Measurements from ENCODE around the gene PARD3. TPM values are rescaled to one million over a fixed set of nuclear protein-coding genes. Genes with fewer than 3 reads are reported as not detected.

The PARD3 gene
- total RNA-seq, 1 donor from 2014 or later, result 88.7 TPM

DNA sequence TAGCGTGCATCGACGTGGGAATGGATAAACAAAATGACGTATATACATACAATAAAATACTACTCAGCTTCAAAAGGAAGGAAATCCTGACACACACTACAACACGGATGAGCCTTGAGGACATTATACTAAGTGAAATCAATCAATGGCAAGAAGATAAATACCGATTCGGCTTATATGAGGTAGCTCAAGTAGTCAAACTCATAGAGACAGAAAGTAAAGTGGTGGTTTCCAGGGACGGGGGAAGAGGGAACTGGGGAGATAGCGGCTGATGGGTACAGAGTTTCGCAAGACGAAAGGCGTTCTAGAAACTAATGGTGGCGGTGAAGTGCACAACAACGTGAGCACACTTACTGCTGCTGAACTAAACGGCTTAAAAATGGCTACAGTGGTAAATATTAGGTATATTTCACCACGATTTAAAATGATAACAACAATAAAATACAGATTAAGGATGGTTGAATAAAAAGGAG is 516.7 kb downstream of the PARD3 start:
- Histone ChIP-seq H3K4me3 (ENCODE audit: low read length in 3 of 3) (no peak overlapping the region), H3K36me3 (ENCODE audit: control insufficient read depth in 3 of 3, insufficient read depth in 3 of 3, low read length in 3 of 3) (no peaks in the 10 kb centered on the region), H3K9ac (ENCODE audit: low read depth in 1 of 3, low read length in 3 of 3) (no peak overlapping the region), H3K27me3 (ENCODE audit: control insufficient read depth in 3 of 3, insufficient read depth in 3 of 3, low read length in 3 of 3) (no peaks in the 10 kb centered on the region), H3K4me1 (ENCODE audit: control insufficient read depth in 3 of 3, insufficient read depth in 3 of 3, low read length in 3 of 3) (no peaks in the 10 kb centered on the region), H3K27ac (ENCODE audit: low read depth, low read length) (no peak overlapping the region), H3K9me3 (ENCODE audit: control insufficient read depth in 3 of 3, low read length in 3 of 3) (no peaks in the 10 kb centered on the region)

DNA sequence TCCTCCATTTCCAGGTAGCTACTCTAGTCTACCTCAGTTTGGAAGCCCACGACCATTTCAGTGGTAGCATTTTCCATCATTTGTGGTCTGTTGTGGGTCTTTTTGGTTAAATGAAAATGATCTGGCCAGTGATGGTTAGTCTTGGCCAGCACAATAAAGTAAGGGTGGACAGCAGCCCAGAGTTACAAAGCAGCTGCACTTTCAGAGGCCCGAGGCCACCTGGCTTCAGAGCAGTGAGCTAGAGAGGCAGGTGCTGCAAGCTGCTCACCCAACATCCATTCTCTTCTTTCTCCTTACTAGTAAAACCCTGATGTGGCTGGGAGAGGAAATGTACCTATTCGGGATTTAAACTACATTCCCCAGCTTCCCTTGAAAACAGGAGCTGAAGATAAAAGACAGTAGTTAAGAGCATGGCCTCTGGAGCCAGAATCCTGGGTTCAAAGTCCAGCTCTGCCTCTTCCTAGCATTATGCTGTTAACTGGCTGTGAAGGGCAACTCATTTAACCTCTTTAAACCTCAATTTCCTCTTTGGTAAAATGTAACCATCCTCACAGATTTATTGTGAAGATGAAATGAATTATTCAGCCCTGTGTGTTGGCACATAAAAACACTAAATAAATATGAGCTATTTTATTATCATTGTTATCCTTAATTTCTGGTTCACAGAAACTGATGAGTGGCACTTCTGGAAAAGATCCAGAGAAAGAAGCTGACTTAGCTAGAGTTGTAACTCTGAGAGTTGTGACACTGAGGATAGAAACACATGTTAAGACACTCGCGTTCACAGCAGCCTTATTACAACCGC is 517.4 kb downstream of the PARD3 start:
- H3K9me3 ChIP-seq (ENCODE audit: control insufficient read depth in 3 of 3, low read length in 3 of 3), result no peaks in the 10 kb centered on the region
- H3K4me1 ChIP-seq (ENCODE audit: control insufficient read depth in 3 of 3, insufficient read depth in 3 of 3, low read length in 3 of 3), result no peaks in the 10 kb centered on the region
- no peak overlapping the region for H3K9ac ChIP-seq (ENCODE audit: low read depth in 1 of 3, low read length in 3 of 3)
- no peak overlapping the region for H3K4me3 ChIP-seq (ENCODE audit: low read length in 3 of 3)
- no peaks in the 10 kb centered on the region for H3K36me3 ChIP-seq (ENCODE audit: control insufficient read depth in 3 of 3, insufficient read depth in 3 of 3, low read length in 3 of 3)
- H3K27me3 ChIP-seq (ENCODE audit: control insufficient read depth in 3 of 3, insufficient read depth in 3 of 3, low read length in 3 of 3), result no peaks in the 10 kb centered on the region
- H3K27ac ChIP-seq (ENCODE audit: low read depth, low read length), result no peak overlapping the region

DNA sequence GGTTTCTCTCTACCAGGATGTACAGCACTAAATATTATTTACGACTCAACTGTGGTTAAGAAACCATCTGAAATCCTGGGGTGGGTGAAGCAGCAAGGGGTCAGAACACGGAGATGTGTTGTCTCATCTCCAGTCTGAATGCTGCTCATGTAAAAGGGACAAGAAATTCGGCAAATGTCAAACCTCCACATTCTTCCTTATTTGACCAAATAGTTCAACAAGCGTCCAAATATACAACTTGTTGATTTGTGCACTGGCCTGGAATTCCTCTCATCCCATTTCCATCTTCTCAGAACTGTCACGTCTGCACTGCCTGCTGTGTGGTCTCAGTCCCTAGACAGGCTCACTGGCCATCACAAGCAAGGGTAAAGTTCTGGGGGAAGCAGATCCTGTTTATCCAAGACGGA is 520.0 kb downstream of the PARD3 start:
- Histone ChIP-seq H3K9ac (ENCODE audit: low read depth in 1 of 3, low read length in 3 of 3) (no peak overlapping the region), H3K27ac (ENCODE audit: low read depth, low read length) (no peak overlapping the region), H3K4me3 (ENCODE audit: low read length in 3 of 3) (no peak overlapping the region), H3K36me3 (ENCODE audit: control insufficient read depth in 3 of 3, insufficient read depth in 3 of 3, low read length in 3 of 3) (no peaks in the 10 kb centered on the region), H3K4me1 (ENCODE audit: control insufficient read depth in 3 of 3, insufficient read depth in 3 of 3, low read length in 3 of 3) (peaks cover 0 to 5% (median 5%) of the 10 kb centered on the region in 3 donors), H3K9me3 (ENCODE audit: control insufficient read depth in 3 of 3, low read length in 3 of 3) (no peaks in the 10 kb centered on the region), H3K27me3 (ENCODE audit: control insufficient read depth in 3 of 3, insufficient read depth in 3 of 3, low read length in 3 of 3) (no peaks in the 10 kb centered on the region)

DNA sequence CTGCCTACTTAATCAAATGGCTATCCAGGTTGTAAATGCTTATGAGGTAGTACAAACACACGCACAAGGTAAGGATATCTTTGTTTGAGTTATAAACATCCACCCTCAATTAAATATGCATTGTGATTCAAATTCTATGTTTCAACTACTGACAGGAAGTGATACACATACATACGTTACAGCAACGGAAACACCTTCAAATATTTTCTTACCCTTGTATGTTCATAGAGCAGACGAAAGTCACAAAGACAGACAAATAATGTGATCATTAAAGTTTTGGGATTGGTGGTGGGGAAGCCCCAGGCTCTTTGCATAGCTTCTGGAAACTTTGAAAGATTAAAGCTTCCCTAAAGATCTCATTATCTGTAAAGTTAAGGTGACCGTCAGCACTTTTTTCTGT is 521.0 kb downstream of the PARD3 start:
- no peaks in the 10 kb centered on the region for H3K9me3 ChIP-seq (ENCODE audit: control insufficient read depth in 3 of 3, low read length in 3 of 3)
- no peak overlapping the region for H3K9ac ChIP-seq (ENCODE audit: low read depth in 1 of 3, low read length in 3 of 3)
- no peak overlapping the region for H3K27ac ChIP-seq (ENCODE audit: low read depth, low read length)
- no peak overlapping the region for H3K4me3 ChIP-seq (ENCODE audit: low read length in 3 of 3)
- no peaks in the 10 kb centered on the region for H3K36me3 ChIP-seq (ENCODE audit: control insufficient read depth in 3 of 3, insufficient read depth in 3 of 3, low read length in 3 of 3)
- H3K27me3 ChIP-seq (ENCODE audit: control insufficient read depth in 3 of 3, insufficient read depth in 3 of 3, low read length in 3 of 3), result no peaks in the 10 kb centered on the region
- H3K4me1 ChIP-seq (ENCODE audit: control insufficient read depth in 3 of 3, insufficient read depth in 3 of 3, low read length in 3 of 3), result peaks cover 0 to 5% (median 5%) of the 10 kb centered on the region in 3 donors

DNA sequence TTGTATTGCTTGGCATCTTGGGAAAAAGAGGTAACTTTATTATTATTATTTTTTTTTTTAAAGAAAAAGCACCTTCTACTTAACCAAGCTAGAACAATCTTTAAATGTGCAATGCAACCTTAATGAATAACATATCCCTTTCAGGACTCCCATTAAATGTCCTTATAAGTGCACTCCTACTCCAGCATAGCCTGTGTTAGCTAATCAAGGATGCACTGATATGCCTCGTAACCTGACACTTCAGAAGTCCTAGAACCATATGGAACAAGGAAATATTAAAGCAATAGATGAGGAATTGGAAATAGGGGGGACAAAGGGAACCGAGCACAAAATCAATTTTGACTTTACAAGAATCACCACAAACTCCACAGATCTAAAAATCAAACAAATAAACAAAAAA is 522.4 kb downstream of the PARD3 start:
- Histone ChIP-seq H3K27me3 (ENCODE audit: control insufficient read depth in 3 of 3, insufficient read depth in 3 of 3, low read length in 3 of 3) (no peaks in the 10 kb centered on the region), H3K4me3 (ENCODE audit: low read length in 3 of 3) (no peak overlapping the region), H3K36me3 (ENCODE audit: control insufficient read depth in 3 of 3, insufficient read depth in 3 of 3, low read length in 3 of 3) (no peaks in the 10 kb centered on the region), H3K9me3 (ENCODE audit: control insufficient read depth in 3 of 3, low read length in 3 of 3) (no peaks in the 10 kb centered on the region), H3K4me1 (ENCODE audit: control insufficient read depth in 3 of 3, insufficient read depth in 3 of 3, low read length in 3 of 3) (peaks cover 0 to 5% (median 5%) of the 10 kb centered on the region in 3 donors), H3K9ac (ENCODE audit: low read depth in 1 of 3, low read length in 3 of 3) (no peak overlapping the region), H3K27ac (ENCODE audit: low read depth, low read length) (no peak overlapping the region)

DNA sequence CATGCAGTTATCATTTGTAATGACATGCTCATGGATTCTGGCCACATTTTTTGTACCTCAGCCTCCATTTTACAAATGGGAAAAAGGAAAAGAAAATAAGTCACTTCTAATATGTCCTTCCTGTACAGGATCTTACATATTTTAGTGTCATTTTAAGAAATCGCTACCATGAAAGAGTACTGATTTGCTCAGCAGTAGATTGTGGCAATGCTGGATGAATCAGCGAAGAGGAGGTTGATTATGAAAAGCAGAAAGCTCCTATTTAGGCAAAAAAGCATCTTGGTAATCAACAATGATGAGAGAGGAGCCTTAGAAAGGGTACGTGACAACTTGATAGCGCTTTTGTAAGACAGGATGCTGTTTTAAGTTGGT is 522.9 kb downstream of the PARD3 start:
- Histone ChIP-seq H3K9me3 (ENCODE audit: control insufficient read depth in 3 of 3, low read length in 3 of 3) (no peaks in the 10 kb centered on the region), H3K27ac (ENCODE audit: low read depth, low read length) (no peak overlapping the region), H3K36me3 (ENCODE audit: control insufficient read depth in 3 of 3, insufficient read depth in 3 of 3, low read length in 3 of 3) (no peaks in the 10 kb centered on the region), H3K4me3 (ENCODE audit: low read length in 3 of 3) (no peak overlapping the region), H3K4me1 (ENCODE audit: control insufficient read depth in 3 of 3, insufficient read depth in 3 of 3, low read length in 3 of 3) (peaks cover 0 to 5% (median 5%) of the 10 kb centered on the region in 3 donors), H3K27me3 (ENCODE audit: control insufficient read depth in 3 of 3, insufficient read depth in 3 of 3, low read length in 3 of 3) (no peaks in the 10 kb centered on the region), H3K9ac (ENCODE audit: low read depth in 1 of 3, low read length in 3 of 3) (no peak overlapping the region)

DNA sequence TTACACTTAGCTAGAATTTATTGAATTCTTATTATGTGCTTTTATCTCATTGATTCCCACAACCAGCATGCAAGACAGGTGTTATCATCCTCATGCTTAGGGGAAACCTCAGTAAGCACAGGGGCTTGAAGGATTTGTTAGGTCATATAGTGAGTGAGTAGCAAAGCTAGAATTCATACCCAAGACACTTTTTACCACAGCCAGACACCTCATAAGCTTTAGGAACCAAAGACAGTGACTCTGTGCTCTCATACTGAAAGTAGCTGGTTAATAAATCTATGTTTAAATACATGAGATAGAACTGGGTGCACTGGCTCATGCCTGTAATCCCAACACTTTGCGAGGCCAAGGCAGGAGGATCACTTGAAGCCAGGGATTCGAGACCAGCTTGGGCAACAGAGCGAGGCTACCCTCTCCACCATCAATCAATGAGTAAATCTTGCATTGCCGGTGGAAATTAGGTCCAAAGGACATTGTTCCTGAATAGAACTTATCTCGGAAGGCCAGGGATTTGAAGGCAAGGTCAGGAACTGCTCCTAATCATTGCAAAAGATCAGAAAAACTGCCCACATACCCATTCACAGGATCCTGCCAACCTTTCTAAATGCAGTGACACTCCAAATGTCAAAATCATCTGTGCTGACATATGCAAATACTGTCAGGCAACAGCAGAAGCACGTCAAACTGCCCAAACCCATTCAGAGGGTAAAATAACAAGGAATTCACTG is 523.5 kb downstream of the PARD3 start:
- H3K36me3 ChIP-seq (ENCODE audit: control insufficient read depth in 3 of 3, insufficient read depth in 3 of 3, low read length in 3 of 3), result no peaks in the 10 kb centered on the region
- H3K4me1 ChIP-seq (ENCODE audit: control insufficient read depth in 3 of 3, insufficient read depth in 3 of 3, low read length in 3 of 3), result peaks cover 0 to 5% (median 5%) of the 10 kb centered on the region in 3 donors
- H3K27ac ChIP-seq (ENCODE audit: low read depth, low read length), result no peak overlapping the region
- H3K9me3 ChIP-seq (ENCODE audit: control insufficient read depth in 3 of 3, low read length in 3 of 3), result no peaks in the 10 kb centered on the region
- H3K27me3 ChIP-seq (ENCODE audit: control insufficient read depth in 3 of 3, insufficient read depth in 3 of 3, low read length in 3 of 3), result no peaks in the 10 kb centered on the region
- H3K4me3 ChIP-seq (ENCODE audit: low read length in 3 of 3), result no peak overlapping the region
- no peak overlapping the region for H3K9ac ChIP-seq (ENCODE audit: low read depth in 1 of 3, low read length in 3 of 3)

DNA sequence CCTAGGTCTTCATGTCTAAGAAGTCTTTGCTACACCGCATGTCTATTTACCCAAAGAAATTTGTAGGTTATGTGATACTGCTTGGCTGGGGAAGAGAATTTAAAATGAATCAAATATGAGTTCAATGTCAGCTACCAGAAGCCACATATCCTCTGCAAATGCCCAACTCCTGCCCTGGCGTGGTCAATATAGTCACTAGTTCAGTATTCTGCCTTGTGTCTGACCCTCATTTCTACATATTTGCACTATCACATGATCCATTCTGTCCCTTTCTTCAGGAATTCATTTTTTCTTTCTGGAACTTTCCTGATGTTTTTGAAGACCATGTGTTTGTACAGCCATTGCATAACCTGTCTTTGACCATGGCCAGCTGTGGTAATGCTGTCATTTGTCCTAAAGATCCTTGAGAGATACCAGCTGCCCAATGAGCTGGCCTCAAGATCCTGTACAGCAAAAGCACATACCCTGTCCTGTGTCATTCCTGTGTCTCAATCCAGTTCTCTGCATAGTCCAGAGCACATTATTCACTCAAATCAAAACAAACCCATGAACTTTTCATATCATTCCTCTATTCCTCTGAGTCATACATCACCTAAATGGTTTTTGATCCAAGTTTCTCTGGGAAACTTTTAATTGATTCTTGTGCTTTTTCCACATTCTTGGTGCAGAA is 524.5 kb downstream of the PARD3 start:
- H3K27me3 ChIP-seq (ENCODE audit: control insufficient read depth in 3 of 3, insufficient read depth in 3 of 3, low read length in 3 of 3), result no peaks in the 10 kb centered on the region
- no peak overlapping the region for H3K27ac ChIP-seq (ENCODE audit: low read depth, low read length)
- H3K4me3 ChIP-seq (ENCODE audit: low read length in 3 of 3), result no peak overlapping the region
- peaks cover 0 to 5% (median 5%) of the 10 kb centered on the region in 3 donors for H3K4me1 ChIP-seq (ENCODE audit: control insufficient read depth in 3 of 3, insufficient read depth in 3 of 3, low read length in 3 of 3)
- no peak overlapping the region for H3K9ac ChIP-seq (ENCODE audit: low read depth in 1 of 3, low read length in 3 of 3)
- H3K36me3 ChIP-seq (ENCODE audit: control insufficient read depth in 3 of 3, insufficient read depth in 3 of 3, low read length in 3 of 3), result no peaks in the 10 kb centered on the region
- H3K9me3 ChIP-seq (ENCODE audit: control insufficient read depth in 3 of 3, low read length in 3 of 3), result no peaks in the 10 kb centered on the region

DNA sequence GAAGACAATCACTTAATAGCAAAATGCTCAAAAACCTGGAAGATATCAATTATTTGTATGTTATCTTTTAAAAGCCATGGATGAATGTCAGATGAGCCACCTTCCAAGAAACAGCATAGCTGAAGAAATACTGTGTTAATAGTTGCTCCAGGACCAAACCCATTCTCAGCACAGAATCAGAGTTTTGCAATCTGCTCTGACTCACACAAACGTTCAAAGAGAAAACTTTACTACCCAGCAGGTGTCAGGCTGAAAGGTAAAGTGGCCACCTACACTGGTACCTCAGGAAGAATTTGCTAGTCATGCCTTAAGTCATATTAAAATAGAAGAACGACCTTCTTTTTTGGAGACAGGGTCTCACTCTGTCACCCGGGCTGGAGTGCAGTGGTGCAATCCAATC is 526.5 kb downstream of the PARD3 start:
- Histone ChIP-seq H3K9ac (ENCODE audit: low read depth in 1 of 3, low read length in 3 of 3) (no peak overlapping the region), H3K4me1 (ENCODE audit: control insufficient read depth in 3 of 3, insufficient read depth in 3 of 3, low read length in 3 of 3) (peaks cover 0 to 5% (median 5%) of the 10 kb centered on the region in 3 donors), H3K36me3 (ENCODE audit: control insufficient read depth in 3 of 3, insufficient read depth in 3 of 3, low read length in 3 of 3) (no peaks in the 10 kb centered on the region), H3K4me3 (ENCODE audit: low read length in 3 of 3) (no peak overlapping the region), H3K9me3 (ENCODE audit: control insufficient read depth in 3 of 3, low read length in 3 of 3) (no peaks in the 10 kb centered on the region), H3K27me3 (ENCODE audit: control insufficient read depth in 3 of 3, insufficient read depth in 3 of 3, low read length in 3 of 3) (no peaks in the 10 kb centered on the region), H3K27ac (ENCODE audit: low read depth, low read length) (no peak overlapping the region)

All from skeletal muscle tissue (tissue), 4 donors.